OCI-LY7 (cell line): ENCODE data around the gene DCP2. TPM values are rescaled to one million over a fixed set of nuclear protein-coding genes. Genes with fewer than 3 reads are reported as not detected.

Experiments
- BruUV-seq: library from RNA; stranded (reverse); fragments of 400-500 nt; replicated peaks from 2 replicates; lab custom pipeline; 2021; lab: Mats Ljungman, UMichigan
- CTCF ChIA-PET: fragments of 300-600 bp; sonication (Branson Sonifier 250); formaldehyde crosslinking; loops from one replicate; lab custom pipeline; 2022; ENCODE audit warnings: antibody characterized with exemption; ENCODE audit not compliant: unreplicated experiment; lab: Charles Lee
- POLR2A ChIA-PET: fragments of 300-600 bp; sonication (Branson Sonifier 250); formaldehyde crosslinking; loops from one replicate; lab custom pipeline; 2022; ENCODE audit warnings: antibody characterized with exemption; lab: Charles Lee
- DNase-seq: peaks from one replicate; pipeline ENCODE4 v3.0.0-alpha.2; 2015; ENCODE audit warnings: low spot score
- H2AFZ ChIP-seq: fragments of 200-600 bp; sonication (generic), shearing (Covaris generic); 2 replicates; pipeline ENCODE4 v1.6.1; 2014; ENCODE audit warnings: mild to moderate bottlenecking, antibody characterized with exemption, low read length, moderate library complexity
- H3K27ac ChIP-seq: fragments of 200-600 bp; sonication (generic); 2 replicates; pipeline ENCODE4 v1.5.1; 2014; ENCODE audit warnings: mixed run types, low read depth, mild to moderate bottlenecking, moderate library complexity, low read length, inconsistent platforms; ENCODE audit not compliant: poor library complexity, severe bottlenecking
- H3K36me3 ChIP-seq: fragments of 200-600 bp; sonication (generic); 2 replicates; pipeline ENCODE4 v1.6.1; 2014; ENCODE audit warnings: mild to moderate bottlenecking, antibody characterized with exemption, low read length, moderate library complexity, mixed read lengths; ENCODE audit not compliant: insufficient read depth
- H3K4me1 ChIP-seq: fragments of 200-600 bp; sonication (generic); 2 replicates; pipeline ENCODE4 v1.5.1; 2014; ENCODE audit warnings: mild to moderate bottlenecking, low read length; ENCODE audit not compliant: insufficient read depth, poor library complexity, severe bottlenecking
- H3K4me2 ChIP-seq: fragments of 200-600 bp; sonication (generic); 2 replicates; pipeline ENCODE4 v1.6.1; 2014; ENCODE audit warnings: mild to moderate bottlenecking, low read length
- H3K4me3 ChIP-seq: fragments of 200-600 bp; sonication (generic); 2 replicates; pipeline ENCODE4 v1.5.1; 2014; ENCODE audit warnings: mild to moderate bottlenecking, low read depth, low read length; ENCODE audit not compliant: poor library complexity, severe bottlenecking
- H3K79me2 ChIP-seq: fragments of 200-600 bp; sonication (generic); 2 replicates; pipeline ENCODE4 v1.6.1; 2016; ENCODE audit warnings: low read depth, mild to moderate bottlenecking, low read length, moderate library complexity, mixed read lengths; ENCODE audit not compliant: insufficient read depth
- H3K9me2 ChIP-seq: fragments of 200-600 bp; sonication (generic); 2 replicates; pipeline ENCODE4 v1.6.1; 2016; ENCODE audit warnings: mild to moderate bottlenecking, low read length, mixed read lengths; ENCODE audit not compliant: insufficient read depth
- H3K9me3 ChIP-seq: fragments of 200-600 bp; sonication (generic); 2 replicates; pipeline ENCODE4 v1.6.1; 2014; ENCODE audit warnings: mild to moderate bottlenecking, mixed run types, low read length, mixed read lengths
- H4K20me1 ChIP-seq: fragments of 200-600 bp; sonication (generic); 2 replicates; pipeline ENCODE4 v1.6.1; 2014; ENCODE audit warnings: mild to moderate bottlenecking, antibody characterized with exemption, low read length, moderate library complexity, mixed read lengths; ENCODE audit not compliant: insufficient read depth
- CTCF ChIP-seq: fragments of 200-600 bp; sonication (generic); conservative IDR thresholded peaks from 2 replicates; pipeline ENCODE4 v1.5.1; 2014; ENCODE audit warnings: mild to moderate bottlenecking, antibody characterized with exemption, low read length, moderate library complexity, mixed read lengths
- EZH2phosphoT487 ChIP-seq: fragments of 200-600 bp; sonication (generic); IDR thresholded peaks from 2 replicates; pipeline ENCODE4 v1.6.1; 2018; ENCODE audit warnings: low read depth, borderline replicate concordance, mild to moderate bottlenecking, mixed run types, antibody characterized with exemption, low read length, moderate library complexity, mixed read lengths
- intact Hi-C: fragments of 100-400 bp; cut with micrococcal nuclease; formaldehyde crosslinking; loops from one replicate; pipeline ENCODE4 v1.10.0; 2022; ENCODE audit not compliant: unreplicated experiment
- total RNA-seq, 2 experiments: library from RNA; depleted of rRNA in 1 of 2; stranded (reverse); fragments of >200 nt in 1 of 2; shearing (Covaris generic) in 1 of 2; gene quantifications; 2 replicates each; pipeline ENCODE4 v1.2.3, GENCODE V29; 2014 to 2022

DCP2 gene
- total RNA-seq, 2 experiments from 2014 or later: 81.3 to 139 TPM

DNA sequence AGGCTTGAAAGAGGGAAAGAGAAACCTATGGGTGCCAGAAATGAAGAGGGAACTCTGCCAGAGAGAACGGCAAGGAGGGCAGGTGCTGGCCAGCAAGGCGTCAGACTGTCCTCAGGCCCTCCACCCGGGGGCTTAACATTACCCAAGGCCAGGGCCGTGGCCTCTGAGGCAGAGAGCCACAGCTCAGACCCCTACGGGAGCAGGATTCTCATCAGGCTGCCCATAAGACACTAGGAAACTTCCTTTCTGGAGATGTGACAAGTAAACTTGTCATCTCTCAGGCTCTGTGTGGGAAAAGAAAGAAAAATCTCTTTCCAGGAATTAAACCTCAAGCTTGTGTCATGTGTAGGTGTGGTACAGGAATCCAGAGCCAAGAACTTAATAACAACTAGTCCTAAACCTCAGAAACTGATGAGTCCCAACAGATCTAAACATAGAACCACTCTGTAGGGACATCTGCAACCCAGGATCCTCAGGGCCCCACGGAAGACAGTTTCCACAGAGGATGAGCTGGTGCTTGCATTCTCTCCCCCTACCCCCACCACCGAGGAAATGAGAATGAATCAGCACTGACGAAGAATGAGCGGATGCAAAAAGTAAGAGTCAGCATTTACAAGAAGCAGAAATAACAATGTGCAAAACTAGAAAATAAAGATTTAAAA lies 74.3 kb downstream of the DCP2 start:
- Histone ChIP-seq H2AFZ (no peak overlapping the region), H3K36me3 (no peaks in the 10 kb centered on the region), H4K20me1 (no peaks in the 10 kb centered on the region), H3K4me1 (peaks cover 23% of the 10 kb centered on the region), H3K9me3 (no peaks in the 10 kb centered on the region), H3K4me2 (no peak overlapping the region), H3K27ac (no peak overlapping the region), H3K4me3 (no peak overlapping the region), H3K9me2 (no peaks in the 10 kb centered on the region), H3K79me2 (no peaks in the 10 kb centered on the region)
- TF ChIP-seq EZH2phosphoT487 (no peak), CTCF (no peak)
- intact Hi-C loops: no loop called here
- ChIA-PET CTCF (no interaction called here), POLR2A (no interaction called here)
- no peak for DNase-seq
- no TSS peak for BruUV-seq

DNA sequence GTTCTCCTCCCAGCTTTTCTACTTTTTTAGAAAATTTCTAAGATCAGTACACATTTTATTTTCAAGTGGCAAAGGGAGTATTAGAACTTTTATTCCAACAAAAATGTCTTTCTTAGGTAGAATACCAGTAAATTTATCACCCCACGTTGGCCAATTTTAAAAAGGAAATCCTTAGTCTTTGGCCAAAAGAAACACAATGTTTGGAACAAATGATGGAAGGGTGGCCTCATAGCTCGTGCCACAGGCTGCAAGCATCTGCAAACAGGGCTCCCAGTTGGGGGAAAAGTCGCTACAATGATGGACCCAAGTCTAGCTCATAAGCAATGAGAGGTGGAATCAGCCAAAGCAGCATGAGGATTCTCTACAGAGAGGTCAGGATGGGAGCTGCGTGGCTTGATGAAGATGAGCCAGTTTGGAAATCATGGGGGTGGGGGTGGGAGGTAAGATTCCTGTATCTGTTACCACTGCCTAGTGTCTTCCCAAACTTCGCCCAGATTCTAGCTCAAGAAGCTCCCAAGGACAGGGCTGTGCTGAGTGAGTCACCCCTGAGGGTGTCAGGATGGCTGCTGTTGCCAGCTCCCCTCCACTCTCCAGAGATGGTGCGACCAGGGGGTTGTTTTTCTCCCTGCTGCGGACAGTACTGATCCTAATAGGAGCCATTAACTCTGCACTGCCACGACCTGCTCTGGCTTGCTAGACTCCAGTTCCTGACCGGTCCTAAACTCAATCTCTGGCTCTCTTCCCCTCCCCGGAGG lies 75.6 kb downstream of the DCP2 start:
- Histone ChIP-seq H3K4me2 (no peak overlapping the region), H3K36me3 (no peaks in the 10 kb centered on the region), H3K9me3 (no peaks in the 10 kb centered on the region), H3K27ac (no peak overlapping the region), H4K20me1 (no peaks in the 10 kb centered on the region), H2AFZ (no peak overlapping the region), H3K79me2 (no peaks in the 10 kb centered on the region), H3K4me1 (peaks cover 18% of the 10 kb centered on the region), H3K4me3 (no peak overlapping the region), H3K9me2 (no peaks in the 10 kb centered on the region)
- no peak for TF ChIP-seq EZH2phosphoT487
- no peak for TF ChIP-seq CTCF
- ChIA-PET POLR2A (interaction anchor here (0.5 to 1.5 kb wide), 5 partner anchors 8 to 1546 kb away, joined by 3 to 8 read pairs (median 4); no protein-coding TSS in a partner anchor), CTCF (interaction anchor here (0.7 kb wide), 1 partner anchor 31 kb away, joined by 3 read pairs; no protein-coding TSS in a partner anchor)
- DNase-seq: no peak
- no TSS peak for BruUV-seq
- intact Hi-C loops: no loop called here
